KOPT-K1 (cell line): Measurements from ENCODE around the gene TUFT1.

Experiments
- H3K27ac ChIP-seq: fragments of 200-600 bp; sonication (generic); 2 replicates; pipeline ENCODE4 v1.5.1; 2016; ENCODE audit warnings: antibody characterized with exemption, mild to moderate bottlenecking, low read depth, low read length; ENCODE audit not compliant: poor library complexity, severe bottlenecking
- H3K36me3 ChIP-seq: fragments of 200-600 bp; sonication (generic); 2 replicates; pipeline ENCODE4 v1.5.1; 2017; ENCODE audit warnings: antibody characterized with exemption, mild to moderate bottlenecking, low read length, moderate library complexity; ENCODE audit not compliant: insufficient read depth
- H3K9me3 ChIP-seq: fragments of 200-600 bp; sonication (generic); 2 replicates; pipeline ENCODE4 v1.5.1; 2017; ENCODE audit warnings: antibody characterized with exemption, low read length, mild to moderate bottlenecking; ENCODE audit not compliant: insufficient read depth, poor library complexity, severe bottlenecking

The TUFT1 gene

GRCh38 chr1:151509350-151510019 is 30.6 kb upstream of the TUFT1 start:
- no peaks in the 10 kb centered on the region for H3K9me3 ChIP-seq
- no peak overlapping the region for H3K27ac ChIP-seq
- H3K36me3 ChIP-seq: no peaks in the 10 kb centered on the region

- Histone ChIP-seq H3K36me3 (no peaks in the 10 kb centered on the region), H3K9me3 (no peaks in the 10 kb centered on the region), H3K27ac (no peak overlapping the region)
Observed at GRCh38 chr1:151510020-151510405, 30.1 kb upstream of the TUFT1 start.

GRCh38 chr1:151510614-151510956 is 29.5 kb upstream of the TUFT1 start:
- peak overlapping the region; percentile 39 for H3K27ac ChIP-seq
- no peaks in the 10 kb centered on the region for H3K9me3 ChIP-seq
- H3K36me3 ChIP-seq: no peaks in the 10 kb centered on the region

GRCh38 chr1:151510957-151511635 is 29.0 kb upstream of the TUFT1 start, which contains the start of gene CGN:
Gene CGN (plus strand): TSS chr1:151511387. CDS start chr1:151518520, 7,133 bp downstream.
- Histone ChIP-seq H3K36me3 (no peaks in the 10 kb centered on the region), H3K27ac (peak within 1 kb of the TSS; percentile 39), H3K9me3 (no peaks in the 10 kb centered on the region)

GRCh38 chr1:151511636-151512215 is 28.4 kb upstream of the TUFT1 start:
- Histone ChIP-seq H3K9me3 (no peaks in the 10 kb centered on the region), H3K27ac (peak overlapping the region; percentile 39), H3K36me3 (no peaks in the 10 kb centered on the region)

- H3K27ac ChIP-seq: no peak overlapping the region
- H3K36me3 ChIP-seq: no peaks in the 10 kb centered on the region
- H3K9me3 ChIP-seq: no peaks in the 10 kb centered on the region
Observed at GRCh38 chr1:151512326-151512725, 27.8 kb upstream of the TUFT1 start.

GRCh38 chr1:151512801-151513625 is 27.1 kb upstream of the TUFT1 start:
- no peaks in the 10 kb centered on the region for H3K9me3 ChIP-seq
- H3K27ac ChIP-seq: no peak overlapping the region
- no peaks in the 10 kb centered on the region for H3K36me3 ChIP-seq

GRCh38 chr1:151513626-151514121 is 26.4 kb upstream of the TUFT1 start:
- H3K36me3 ChIP-seq: no peaks in the 10 kb centered on the region
- no peak overlapping the region for H3K27ac ChIP-seq
- H3K9me3 ChIP-seq: no peaks in the 10 kb centered on the region

- Histone ChIP-seq H3K9me3 (no peaks in the 10 kb centered on the region), H3K36me3 (no peaks in the 10 kb centered on the region), H3K27ac (no peak overlapping the region)
Observed at GRCh38 chr1:151514366-151514765, 25.7 kb upstream of the TUFT1 start.

GRCh38 chr1:151515265-151515664 is 24.8 kb upstream of the TUFT1 start:
- H3K36me3 ChIP-seq: no peaks in the 10 kb centered on the region
- no peak overlapping the region for H3K27ac ChIP-seq
- H3K9me3 ChIP-seq: no peaks in the 10 kb centered on the region

- no peaks in the 10 kb centered on the region for H3K36me3 ChIP-seq
- H3K27ac ChIP-seq: no peak overlapping the region
- H3K9me3 ChIP-seq: no peaks in the 10 kb centered on the region
Observed at GRCh38 chr1:151516031-151516511, 24.0 kb upstream of the TUFT1 start.

- H3K9me3 ChIP-seq: no peaks in the 10 kb centered on the region
- no peaks in the 10 kb centered on the region for H3K36me3 ChIP-seq
- H3K27ac ChIP-seq: no peak overlapping the region
Observed at GRCh38 chr1:151518431-151518830, 21.7 kb upstream of the TUFT1 start.

- Histone ChIP-seq H3K9me3 (no peaks in the 10 kb centered on the region), H3K36me3 (no peaks in the 10 kb centered on the region), H3K27ac (no peak overlapping the region)
Observed at GRCh38 chr1:151518936-151519335, 21.2 kb upstream of the TUFT1 start.

GRCh38 chr1:151519667-151520066 is 20.4 kb upstream of the TUFT1 start:
- H3K27ac ChIP-seq: no peak overlapping the region
- no peaks in the 10 kb centered on the region for H3K9me3 ChIP-seq
- H3K36me3 ChIP-seq: no peaks in the 10 kb centered on the region

GRCh38 chr1:151520359-151520758 is 19.8 kb upstream of the TUFT1 start:
- H3K36me3 ChIP-seq: no peaks in the 10 kb centered on the region; the same call in 1 of the 2 replicates
- H3K9me3 ChIP-seq: no peaks in the 10 kb centered on the region
- H3K27ac ChIP-seq: no peak overlapping the region
